Endothelial cell of umbilical vein (primary cell): ENCODE results near the gene DNAJC27. TPM values are rescaled to one million over a fixed set of nuclear protein-coding genes. Genes with fewer than 3 reads are reported as not detected.

ENCODE experiments used
- BruUV-seq: library from RNA; stranded (reverse); fragments of 400-500 nt; replicated peaks from 2 replicates; lab custom pipeline; 2021; lab: Mats Ljungman, UMichigan
- CTCF ChIA-PET: fragments of 300-600, 350-600 bp; sonication (Branson Sonifier 250); formaldehyde crosslinking; loops from one replicate; lab custom pipeline; 2021; ENCODE audit warnings: antibody characterized with exemption, inconsistent platforms; lab: Charles Lee
- POLR2A ChIA-PET: fragments of 300-600, 350-600 bp; sonication (Branson Sonifier 250); formaldehyde crosslinking; loops from one replicate; lab custom pipeline; 2021; ENCODE audit warnings: antibody characterized with exemption, inconsistent platforms; lab: Charles Lee
- DNase-seq: peaks from one replicate; pipeline ENCODE4 v3.0.0-alpha.2; 2011; ENCODE audit warnings: low read depth, low spot score
- FAIRE-seq: peaks from 2 replicates; lab custom pipeline; 2011; peaks lifted over from hg19 to GRCh38; lab: Jason Lieb, UNC
- H2AFZ ChIP-seq: 2 replicates; pipeline ENCODE4 v1.6.0; 2012; ENCODE audit warnings: low read depth, low read length, control low read depth, inconsistent platforms
- H3K27ac ChIP-seq: 2 replicates; pipeline ENCODE4 v1.5.1; 2011; ENCODE audit warnings: low read depth, mild to moderate bottlenecking, control low read depth, low read length, moderate library complexity; ENCODE audit not compliant: insufficient read depth
- H3K27me3 ChIP-seq, 2 experiments: 2 replicates each; pipeline versions ENCODE4 v1.6.0 to v1.6.1; 2011; ENCODE audit warnings: low read length in 2 of 2, mixed read lengths in 1 of 2; ENCODE audit not compliant: control insufficient read depth in 2 of 2, insufficient read depth in 2 of 2
- H3K36me3 ChIP-seq, 2 experiments: 2 replicates in 1 of 2; 3 replicates in 1 of 2; pipeline ENCODE4 v1.5.1; 2011; ENCODE audit warnings: low read length in 2 of 2, mild to moderate bottlenecking in 1 of 2, moderate library complexity in 1 of 2; ENCODE audit not compliant: control insufficient read depth in 2 of 2, insufficient read depth in 2 of 2; ENCODE audit errors: extremely low read depth in 1 of 2
- H3K4me1 ChIP-seq: 3 replicates; pipeline ENCODE4 v1.5.1; 2011; ENCODE audit warnings: mild to moderate bottlenecking, low read length; ENCODE audit not compliant: control insufficient read depth, insufficient read depth; ENCODE audit errors: extremely low read depth
- H3K4me2 ChIP-seq: 2 replicates; pipeline ENCODE4 v1.6.1; 2011; ENCODE audit warnings: low read length, control low read depth, mixed read lengths; ENCODE audit not compliant: insufficient read depth
- H3K4me3 ChIP-seq, 3 experiments: fragments of 200-600 bp in 1 of 3; sonication (generic), shearing (Covaris generic) in 1 of 3; replicated peaks in 1 of 3; 2 replicates each; pipeline ENCODE4 v1.5.1; 2011 to 2016; ENCODE audit warnings: control low read depth in 3 of 3, low read length in 3 of 3, mild to moderate bottlenecking in 2 of 3, inconsistent platforms in 1 of 3, low read depth in 1 of 3, moderate library complexity in 1 of 3; ENCODE audit not compliant: insufficient read depth in 1 of 3
- H3K79me2 ChIP-seq: 2 replicates; pipeline ENCODE4 v1.6.0; 2012; ENCODE audit warnings: low read length, inconsistent platforms; ENCODE audit not compliant: control insufficient read depth, insufficient read depth
- H3K9ac ChIP-seq: replicated peaks from 2 replicates; pipeline ENCODE3; 2011; ENCODE audit warnings: low read length, control low read depth; ENCODE audit not compliant: insufficient read depth; ENCODE audit errors: extremely low read depth
- H3K9me1 ChIP-seq: replicated peaks from 3 replicates; pipeline ENCODE4 v1.6.0; 2011; ENCODE audit warnings: mild to moderate bottlenecking, low read length; ENCODE audit not compliant: control insufficient read depth, insufficient read depth; ENCODE audit errors: extremely low read depth
- H3K9me3 ChIP-seq: replicated peaks from 2 replicates; pipeline ENCODE4 v1.5.1; 2012; ENCODE audit warnings: low read length, inconsistent platforms; ENCODE audit not compliant: control insufficient read depth, insufficient read depth
- H4K20me1 ChIP-seq: replicated peaks from 2 replicates; pipeline ENCODE3; 2011; ENCODE audit warnings: mild to moderate bottlenecking, low read length; ENCODE audit not compliant: control insufficient read depth, insufficient read depth; ENCODE audit errors: extremely low read depth
- EZH2 ChIP-seq: IDR thresholded peaks from 2 replicates; pipeline ENCODE4 v1.6.1; 2012; ENCODE audit warnings: borderline replicate concordance, low read depth, mild to moderate bottlenecking, moderate library complexity, low read length, inconsistent platforms; ENCODE audit not compliant: severe bottlenecking
- MYC ChIP-seq: IDR thresholded peaks from one replicate; pipeline ENCODE4 v1.6.1; 2011; ENCODE audit warnings: mild to moderate bottlenecking, low read depth, low read length
- POLR2AphosphoS5 ChIP-seq: IDR thresholded peaks from 2 replicates; pipeline ENCODE4 v1.6.1; 2012; ENCODE audit warnings: low read depth, mild to moderate bottlenecking, control low read depth, low read length, moderate library complexity; ENCODE audit not compliant: insufficient read depth
- dilution Hi-C: fragments of 300-500 bp; cut with MboI; formaldehyde crosslinking; loops from one replicate; pipeline ENCODE4 v1.15.0; 2019; ENCODE audit warnings: low sequenced_read_pairs; ENCODE audit not compliant: extremely low pct_ligation_motif_present
- intact Hi-C: fragments of 100-400 bp; cut with micrococcal nuclease; formaldehyde crosslinking; loops from one replicate; pipeline ENCODE4 v1.10.0; 2022
- polyA plus RNA-seq, 4 experiments: library from polyadenylated mRNA; depleted of rRNA in 3 of 4; stranded (reverse) in 3 of 4; unstranded in 1 of 4; fragments of >200 nt; gene quantifications; 2 replicates each; pipeline versions ENCODE4 v1.2.1 to v1.2.3, GENCODE V29; 2011 to 2012; ENCODE audit warnings: missing spikeins in 1 of 4
- total RNA-seq: library from RNA; stranded (reverse); gene quantifications from 2 replicates; pipeline ENCODE4 v1.2.3, GENCODE V29; 2021

The DNAJC27 gene
- total and polyA plus RNA-seq, 2 donors (not counting 3 experiments of a cell fraction or from before 2014, with no cell fraction given) = 1.3 to 3.2 TPM

DNA sequence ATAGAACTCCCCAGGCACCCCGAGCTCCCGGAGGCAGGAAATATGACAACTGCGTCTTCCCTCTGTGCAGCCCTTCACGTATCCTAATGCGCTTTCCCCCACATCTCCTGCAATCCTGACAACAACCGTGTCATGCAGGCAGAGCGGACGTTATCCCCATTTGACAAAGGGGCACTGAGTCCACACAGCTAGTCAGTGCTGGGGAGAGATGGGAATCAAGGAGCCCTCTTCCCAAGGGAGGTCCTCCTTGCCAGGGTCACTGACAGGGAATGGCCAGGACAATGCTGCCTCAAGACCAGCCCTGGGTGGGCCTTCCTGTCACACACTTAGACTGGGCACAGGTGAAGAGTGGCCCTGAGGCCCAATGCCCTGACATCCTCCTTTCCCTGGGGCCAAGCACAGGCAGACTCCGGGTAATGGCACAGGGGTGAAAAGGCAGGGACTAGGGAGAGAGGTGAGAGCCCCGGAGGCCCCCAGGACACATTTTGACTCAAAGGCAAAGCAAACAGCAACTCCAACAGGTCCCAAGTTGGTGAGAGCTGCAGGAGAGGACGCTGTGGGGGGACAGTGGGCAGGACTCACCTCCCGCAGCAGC lies 53.9 kb downstream of the DNAJC27 start:
- no TSS peak for BruUV-seq
- Histone ChIP-seq H3K9me3 (no peaks in the 10 kb centered on the region), H3K4me2 (no peak overlapping the region), H3K4me1 (peaks cover 6% of the 10 kb centered on the region), H3K79me2 (peaks cover 6% of the 10 kb centered on the region), H2AFZ (no peak overlapping the region), H4K20me1 (no peaks in the 10 kb centered on the region), H3K4me3 (no peak overlapping the region), H3K9me1 (no peaks in the 10 kb centered on the region), H3K27me3 (no peaks in the 10 kb centered on the region), H3K36me3 (no peaks in the 10 kb centered on the region), H3K27ac (no peak overlapping the region), H3K9ac (no peak overlapping the region)
- POLR2A ChIA-PET = no interaction called here
- DNase-seq (no peak), FAIRE-seq (no peak)
- CTCF ChIA-PET = no interaction called here
- TF ChIP-seq EZH2 (no peak), POLR2AphosphoS5 (no peak)
- intact Hi-C loops (no loop called here), dilution Hi-C loops (no loop called here)

DNA sequence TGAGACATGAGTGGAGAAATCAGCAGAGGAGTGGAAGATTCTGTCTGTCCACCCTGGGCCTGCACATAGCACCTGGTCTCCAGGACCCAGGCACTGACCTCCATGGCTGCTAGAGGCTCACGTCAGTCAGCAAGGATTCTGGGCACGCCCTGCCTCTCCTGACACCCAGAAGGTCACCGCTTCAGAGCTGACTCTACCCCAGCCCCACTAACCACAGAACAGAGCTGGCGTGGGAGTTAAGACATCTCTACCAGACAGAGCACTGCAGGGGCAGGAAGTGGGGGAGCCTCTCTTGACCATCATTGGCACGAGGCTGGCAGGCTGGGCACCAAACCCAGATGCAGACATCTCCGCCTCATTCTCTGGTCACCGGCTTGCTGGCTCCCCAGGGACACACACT lies 54.7 kb downstream of the DNAJC27 start:
- no peak for TF ChIP-seq MYC
- no peak for TF ChIP-seq EZH2
- H3K27ac ChIP-seq = no peak overlapping the region
- POLR2A ChIA-PET = no interaction called here
- H3K4me1 ChIP-seq = peaks cover 6% of the 10 kb centered on the region
- CTCF ChIA-PET = no interaction called here
- H3K9me3 ChIP-seq = no peaks in the 10 kb centered on the region
- H3K9me1 ChIP-seq = no peaks in the 10 kb centered on the region
- H2AFZ ChIP-seq = no peak overlapping the region
- dilution Hi-C loops = no loop called here
- H3K4me3 ChIP-seq = no peak overlapping the region
- FAIRE-seq (no peak), DNase-seq (no peak)
- no peaks in the 10 kb centered on the region for H3K27me3 ChIP-seq
- no peak overlapping the region for H3K4me2 ChIP-seq
- no peak overlapping the region for H3K9ac ChIP-seq
- H3K79me2 ChIP-seq = peaks cover 6% of the 10 kb centered on the region
- intact Hi-C loops = no loop called here
- no TSS peak for BruUV-seq
- H3K36me3 ChIP-seq = no peaks in the 10 kb centered on the region
- H4K20me1 ChIP-seq = no peaks in the 10 kb centered on the region
